ENCODE measurements around the gene SOX5.

The SOX5 gene

GRCh38 chr12:23767834-23768233 is 181.6 kb downstream of the SOX5 start:
- no peak for DNase-seq (ENCODE audit: extremely low read depth, low read depth)
- TF ChIP-seq, protein P1, sequence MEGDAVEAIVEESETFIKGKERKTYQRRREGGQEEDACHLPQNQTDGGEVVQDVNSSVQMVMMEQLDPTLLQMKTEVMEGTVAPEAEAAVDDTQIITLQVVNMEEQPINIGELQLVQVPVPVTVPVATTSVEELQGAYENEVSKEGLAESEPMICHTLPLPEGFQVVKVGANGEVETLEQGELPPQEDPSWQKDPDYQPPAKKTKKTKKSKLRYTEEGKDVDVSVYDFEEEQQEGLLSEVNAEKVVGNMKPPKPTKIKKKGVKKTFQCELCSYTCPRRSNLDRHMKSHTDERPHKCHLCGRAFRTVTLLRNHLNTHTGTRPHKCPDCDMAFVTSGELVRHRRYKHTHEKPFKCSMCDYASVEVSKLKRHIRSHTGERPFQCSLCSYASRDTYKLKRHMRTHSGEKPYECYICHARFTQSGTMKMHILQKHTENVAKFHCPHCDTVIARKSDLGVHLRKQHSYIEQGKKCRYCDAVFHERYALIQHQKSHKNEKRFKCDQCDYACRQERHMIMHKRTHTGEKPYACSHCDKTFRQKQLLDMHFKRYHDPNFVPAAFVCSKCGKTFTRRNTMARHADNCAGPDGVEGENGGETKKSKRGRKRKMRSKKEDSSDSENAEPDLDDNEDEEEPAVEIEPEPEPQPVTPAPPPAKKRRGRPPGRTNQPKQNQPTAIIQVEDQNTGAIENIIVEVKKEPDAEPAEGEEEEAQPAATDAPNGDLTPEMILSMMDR (IDR thresholded peaks at IDR 0.05; ENCODE audit: low read depth, low read length) = no peak

- no peak for DNase-seq (ENCODE audit: extremely low read depth, low read depth)
- TF ChIP-seq, protein P1 (IDR thresholded peaks at IDR 0.05; ENCODE audit: low read depth, low read length) = no peak
Observed at GRCh38 chr12:23763724-23764123, 185.7 kb downstream of the SOX5 start.

- TF ChIP-seq, protein P1 (IDR thresholded peaks at IDR 0.05; ENCODE audit: low read depth, low read length) = no peak
- no peak for DNase-seq (ENCODE audit: extremely low read depth, low read depth)
Observed at GRCh38 chr12:23760495-23760894, 189.0 kb downstream of the SOX5 start.

GRCh38 chr12:23758608-23759007 is 190.9 kb downstream of the SOX5 start:
- no peak for DNase-seq (ENCODE audit: extremely low read depth, low read depth)
- TF ChIP-seq, protein P1 (IDR thresholded peaks at IDR 0.05; ENCODE audit: low read depth, low read length) = no peak

GRCh38 chr12:23757541-23757962 is 191.9 kb downstream of the SOX5 start:
- TF ChIP-seq, protein P1 (IDR thresholded peaks at IDR 0.05; ENCODE audit: low read depth, low read length) = no peak
- no peak for DNase-seq (ENCODE audit: extremely low read depth, low read depth)

DNA sequence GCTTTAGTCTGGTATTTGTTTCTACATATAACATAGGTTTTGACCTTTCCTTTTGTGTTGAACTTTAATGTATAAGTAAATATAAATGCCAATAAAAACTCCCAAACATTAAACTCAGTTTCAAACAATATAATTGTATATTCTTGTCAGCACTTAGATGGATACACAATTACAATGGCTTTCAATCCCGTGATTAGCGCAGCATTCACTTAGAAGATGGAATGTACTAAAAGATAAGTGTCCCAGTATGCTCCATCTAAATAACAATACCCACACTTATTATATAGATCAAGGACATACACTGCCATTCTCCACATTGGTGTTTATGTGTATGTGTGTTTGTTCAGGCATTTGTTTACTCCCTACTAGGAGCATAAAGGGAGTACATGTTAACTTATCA is 193.1 kb downstream of the SOX5 start:
- TF ChIP-seq, protein P1 (IDR thresholded peaks at IDR 0.05; ENCODE audit: low read depth, low read length) = no peak
- no peak for DNase-seq (ENCODE audit: extremely low read depth, low read depth)

DNA sequence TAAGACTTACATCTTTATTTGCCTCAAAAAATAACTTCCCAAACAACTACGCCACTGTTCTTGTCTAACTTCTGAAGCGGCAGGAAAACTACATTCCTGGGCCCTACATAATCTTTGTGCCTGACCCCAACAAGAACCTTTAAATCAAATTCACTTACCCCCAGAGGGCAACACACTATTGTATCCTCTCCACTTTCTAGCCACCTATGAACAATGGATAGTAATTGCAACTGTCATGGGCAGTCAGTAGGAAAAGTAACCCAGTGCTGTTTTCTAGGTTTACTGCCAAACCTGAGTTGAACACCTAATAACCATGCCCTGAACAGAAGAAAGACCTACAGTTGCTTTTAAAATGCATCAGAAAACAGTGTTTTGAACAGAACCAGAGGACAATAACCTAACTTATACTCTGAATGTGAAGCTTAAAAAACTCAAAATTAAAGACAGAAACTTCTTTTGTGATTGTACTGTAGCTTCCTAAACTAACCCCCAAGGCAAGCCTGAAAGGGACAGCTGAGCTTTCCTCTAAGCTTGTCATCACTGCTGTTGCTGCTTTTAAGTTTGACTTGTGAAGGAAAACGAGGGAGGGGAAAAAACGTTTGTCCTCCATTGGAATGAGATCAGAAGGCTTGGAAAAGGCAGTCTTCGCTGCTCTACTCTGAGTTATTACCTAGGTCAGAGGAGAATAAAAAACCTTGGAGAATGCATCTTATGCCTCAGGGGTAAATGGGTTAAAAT is 195.7 kb downstream of the SOX5 start:
- no peak for DNase-seq (ENCODE audit: extremely low read depth, low read depth)
- TF ChIP-seq, protein P1 (IDR thresholded peaks at IDR 0.05; ENCODE audit: low read depth, low read length) = no peak

Data from AG09319 (cell line).